Lung (tissue), 12 donors: ENCODE measurements around the gene COG5. TPM values are rescaled to one million over a fixed set of nuclear protein-coding genes. Genes with fewer than 3 reads are reported as not detected.

Experiments used
- ATAC-seq: fragments of 200-7000 bp; cut with Tn5 transposase; one replicate; pipeline ENCODE4 v1.9.1; 2020; ENCODE audit warnings: moderate number of reproducible peaks; ENCODE audit not compliant: insufficient read depth, low FRiP score
- DNase-seq, 3 donors: peaks; one replicate each; pipeline ENCODE4 v3.0.0-alpha.2; 2013 to 2017
- H3K27ac ChIP-seq, 2 donors: one replicate each; pipeline ENCODE4 v1.5.1; 2013; ENCODE audit warnings: mild to moderate bottlenecking in 2 of 2, moderate library complexity in 2 of 2, control low read depth in 1 of 2, inconsistent platforms in 1 of 2, low read depth in 1 of 2, low read length in 1 of 2
- H3K27me3 ChIP-seq, 3 donors: one replicate each; pipeline ENCODE4 v1.5.1; 2013; ENCODE audit warnings: low read length in 2 of 3; ENCODE audit not compliant: control insufficient read depth in 3 of 3, insufficient read depth in 3 of 3
- H3K36me3 ChIP-seq, 4 donors: one replicate each; pipeline ENCODE4 v1.5.1; 2013; ENCODE audit warnings: low read length in 4 of 4, mild to moderate bottlenecking in 1 of 4, moderate library complexity in 1 of 4; ENCODE audit not compliant: control insufficient read depth in 4 of 4, insufficient read depth in 4 of 4
- H3K4me1 ChIP-seq, 5 donors: one replicate each; pipeline ENCODE4 v1.5.1; 2013; ENCODE audit warnings: low read length in 5 of 5, mild to moderate bottlenecking in 2 of 5, moderate library complexity in 1 of 5; ENCODE audit not compliant: control insufficient read depth in 5 of 5, insufficient read depth in 5 of 5
- H3K4me3 ChIP-seq: one replicate; pipeline ENCODE4 v1.5.1; 2013; ENCODE audit warnings: mild to moderate bottlenecking, control low read depth, moderate library complexity
- H3K9ac ChIP-seq, 2 donors: one replicate each; pipeline ENCODE4 v1.5.1; 2013; ENCODE audit warnings: low read length in 2 of 2, control low read depth in 1 of 2; ENCODE audit not compliant: insufficient read depth in 1 of 2
- H3K9me3 ChIP-seq, 4 donors: one replicate each; pipeline ENCODE4 v1.5.1; 2013; ENCODE audit warnings: low read length in 3 of 4, mild to moderate bottlenecking in 1 of 4, moderate library complexity in 1 of 4; ENCODE audit not compliant: control insufficient read depth in 4 of 4, insufficient read depth in 3 of 4
- CTCF ChIP-seq: IDR thresholded peaks from 2 replicates; pipeline ENCODE4 v1.5.1; 2012; ENCODE audit warnings: mild to moderate bottlenecking; ENCODE audit errors: control extremely low read depth, extremely low read depth
- WGBS, 2 donors: extraction: QIAGEN DNeasy Blood & Tissue Kit; methylation state at CpG; one replicate each; pipeline ENCODE4 v1.1.7; 2013; 5-methylcytosine and 5-hydroxymethylcytosine counted together
- polyA plus RNA-seq, 2 donors: library from polyadenylated mRNA; stranded (reverse); fragments of 200-250 nt; gene quantifications; one replicate each; pipeline ENCODE4 v1.2.1, GENCODE V29; 2013
- total RNA-seq, 2 donors: library from RNA; depleted of rRNA in 1 of 2; stranded (reverse); fragments of >200 nt in 1 of 2; gene quantifications; one replicate each; pipeline ENCODE4 v1.2.1, GENCODE V29; 2014 to 2021
- donor health status: control.
- donor health status: control.
- donor health status: Bipolar disorder and iron deficiency.
- donor health status: healthy.
- donor health status: DM: yes; HTN: yes; CAD: no.

The COG5 gene
- total and polyA plus RNA-seq, 4 donors: 5.6 to 101 (median 27.2) TPM

GRCh38 chr7:107555893-107556292, 7.8 kb downstream of the COG5 start:
- H3K4me3 ChIP-seq: no peak overlapping the region
- TF ChIP-seq CTCF: no peak
- H3K9ac ChIP-seq: no peak overlapping the region
- ATAC-seq (no peak), DNase-seq (no peak)
- H3K4me1 ChIP-seq: peaks cover 0 to 16% (median 0%) of the 10 kb centered on the region in 5 donors
- H3K27ac ChIP-seq: no peak overlapping the region
- no peaks in the 10 kb centered on the region for H3K27me3 ChIP-seq
- H3K9me3 ChIP-seq: no peaks in the 10 kb centered on the region
- H3K36me3 ChIP-seq: peaks cover 2 to 19% (median 11%) of the 10 kb centered on the region in 4 donors
- 95 to 97% methylated on average over 3 of the region's 3 CpGs for WGBS, 2 donors

GRCh38 chr7:107551936-107552335, 11.8 kb downstream of the COG5 start:
- TF ChIP-seq CTCF: no peak
- Histone ChIP-seq H3K9ac (no peak overlapping the region), H3K9me3 (no peaks in the 10 kb centered on the region), H3K27me3 (no peaks in the 10 kb centered on the region), H3K36me3 (peaks cover 2 to 21% (median 12%) of the 10 kb centered on the region in 4 donors), H3K4me3 (no peak overlapping the region), H3K27ac (no peak overlapping the region), H3K4me1 (peaks cover 0 to 7% (median 0%) of the 10 kb centered on the region in 5 donors)
- WGBS, 2 donors: 99 to 100% methylated on average over 1 of the region's 1 CpG
- ATAC-seq (no peak), DNase-seq (no peak)

GRCh38 chr7:107544848-107545591, 18.7 kb downstream of the COG5 start:
- Histone ChIP-seq H3K9me3 (peaks cover 0 to 6% (median 4%) of the 10 kb centered on the region in 4 donors), H3K27me3 (no peaks in the 10 kb centered on the region), H3K36me3 (peaks cover 7 to 23% (median 14%) of the 10 kb centered on the region in 4 donors), H3K4me3 (no peak overlapping the region), H3K27ac (no peak overlapping the region), H3K9ac (no peak overlapping the region), H3K4me1 (no peaks in the 10 kb centered on the region)
- no peak for ATAC-seq
- no peak for DNase-seq
- TF ChIP-seq CTCF: no peak
- WGBS, 2 donors: 96 to 99% methylated on average over 4 of the region's 4 CpGs
